ENCODE data around the gene ADAM12.

The ADAM12 gene

DNA sequence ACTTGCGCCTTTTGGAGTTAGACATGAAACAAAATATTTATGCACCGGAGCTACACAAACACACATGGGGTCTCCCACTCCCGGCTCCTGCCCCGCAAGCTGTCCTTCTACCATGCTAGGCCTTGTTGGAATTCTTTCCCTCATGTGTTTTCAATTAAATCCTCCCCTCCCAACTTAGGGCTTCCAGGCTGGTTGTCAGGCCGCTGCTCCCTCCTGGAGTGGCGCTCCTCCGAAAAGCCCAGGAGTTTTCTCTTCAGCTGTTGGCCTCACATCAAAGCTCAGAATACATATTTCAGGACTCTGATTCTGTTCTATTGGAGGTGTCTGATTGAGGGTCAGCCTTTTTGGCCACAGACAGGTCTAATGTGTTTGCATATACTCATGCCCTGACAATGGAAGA is 378.6 kb downstream of the ADAM12 start:
- no peak for DNase-seq
- no peaks in the 10 kb centered on the region for H3K4me1 ChIP-seq
- H3K36me3 ChIP-seq: no peaks in the 10 kb centered on the region
- H3K9me3 ChIP-seq: no peaks in the 10 kb centered on the region
- TF ChIP-seq, protein P1, sequence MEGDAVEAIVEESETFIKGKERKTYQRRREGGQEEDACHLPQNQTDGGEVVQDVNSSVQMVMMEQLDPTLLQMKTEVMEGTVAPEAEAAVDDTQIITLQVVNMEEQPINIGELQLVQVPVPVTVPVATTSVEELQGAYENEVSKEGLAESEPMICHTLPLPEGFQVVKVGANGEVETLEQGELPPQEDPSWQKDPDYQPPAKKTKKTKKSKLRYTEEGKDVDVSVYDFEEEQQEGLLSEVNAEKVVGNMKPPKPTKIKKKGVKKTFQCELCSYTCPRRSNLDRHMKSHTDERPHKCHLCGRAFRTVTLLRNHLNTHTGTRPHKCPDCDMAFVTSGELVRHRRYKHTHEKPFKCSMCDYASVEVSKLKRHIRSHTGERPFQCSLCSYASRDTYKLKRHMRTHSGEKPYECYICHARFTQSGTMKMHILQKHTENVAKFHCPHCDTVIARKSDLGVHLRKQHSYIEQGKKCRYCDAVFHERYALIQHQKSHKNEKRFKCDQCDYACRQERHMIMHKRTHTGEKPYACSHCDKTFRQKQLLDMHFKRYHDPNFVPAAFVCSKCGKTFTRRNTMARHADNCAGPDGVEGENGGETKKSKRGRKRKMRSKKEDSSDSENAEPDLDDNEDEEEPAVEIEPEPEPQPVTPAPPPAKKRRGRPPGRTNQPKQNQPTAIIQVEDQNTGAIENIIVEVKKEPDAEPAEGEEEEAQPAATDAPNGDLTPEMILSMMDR (IDR thresholded peaks at IDR 0.05; ENCODE audit: low read depth, low read length): no peak
- H3K4me3 ChIP-seq (ENCODE audit: low read depth, low read length): no peak overlapping the region
- H3K27me3 ChIP-seq: no peaks in the 10 kb centered on the region

DNA sequence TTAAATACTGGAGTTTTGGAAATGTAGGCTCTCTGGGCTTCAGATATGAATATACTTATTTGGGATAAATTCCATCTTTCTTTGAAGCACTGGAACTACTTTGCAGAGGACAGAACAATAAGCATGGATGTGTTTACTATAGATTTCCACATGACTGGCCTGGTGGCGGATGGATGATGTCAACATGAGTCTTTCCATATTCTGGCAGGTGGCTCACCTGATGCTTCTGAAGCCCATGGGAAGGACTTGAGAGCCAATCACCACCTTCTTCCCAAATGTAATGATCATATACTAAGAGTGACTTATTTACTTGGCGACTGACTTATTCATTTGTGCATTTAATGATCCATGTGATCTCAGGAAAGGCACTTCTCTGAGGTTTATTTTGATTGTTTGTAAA is 381.4 kb downstream of the ADAM12 start:
- H3K27me3 ChIP-seq: no peaks in the 10 kb centered on the region
- no peaks in the 10 kb centered on the region for H3K4me1 ChIP-seq
- no peak for DNase-seq
- no peaks in the 10 kb centered on the region for H3K9me3 ChIP-seq
- no peaks in the 10 kb centered on the region for H3K36me3 ChIP-seq
- TF ChIP-seq, protein P1 (IDR thresholded peaks at IDR 0.05; ENCODE audit: low read depth, low read length): no peak
- no peak overlapping the region for H3K4me3 ChIP-seq (ENCODE audit: low read depth, low read length)

- DNase-seq: no peak
- no peaks in the 10 kb centered on the region for H3K36me3 ChIP-seq
- H3K4me3 ChIP-seq (ENCODE audit: low read depth, low read length): no peak overlapping the region
- no peaks in the 10 kb centered on the region for H3K9me3 ChIP-seq
- H3K27me3 ChIP-seq: no peaks in the 10 kb centered on the region
- H3K4me1 ChIP-seq: no peaks in the 10 kb centered on the region
- TF ChIP-seq, protein P1 (IDR thresholded peaks at IDR 0.05; ENCODE audit: low read depth, low read length): no peak
These were observed 382.0 kb downstream of the ADAM12 start for GRCh38 chr10:126006264-126006663.

DNA sequence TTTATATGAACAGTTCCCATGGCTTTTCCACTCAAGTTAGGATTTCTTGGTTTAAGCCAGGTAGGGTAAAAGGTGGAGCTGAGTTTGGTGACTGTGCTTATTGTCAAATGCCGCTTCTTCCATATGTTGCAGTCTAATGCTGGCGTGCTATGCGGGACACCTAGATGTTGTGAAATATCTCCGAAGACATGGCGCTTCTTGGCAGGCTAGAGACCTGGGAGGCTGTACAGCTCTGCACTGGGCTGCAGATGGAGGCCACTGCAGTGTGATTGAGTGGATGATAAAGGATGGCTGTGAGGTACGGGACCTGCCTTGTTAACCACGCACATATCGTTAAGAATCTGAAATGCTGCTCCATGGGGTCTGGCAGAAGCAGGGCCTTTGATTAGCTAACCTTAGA is 383.5 kb downstream of the ADAM12 start:
- Histone ChIP-seq H3K9me3 (no peaks in the 10 kb centered on the region), H3K4me3 (ENCODE audit: low read depth, low read length) (no peak overlapping the region), H3K27me3 (no peaks in the 10 kb centered on the region), H3K36me3 (no peaks in the 10 kb centered on the region), H3K4me1 (no peaks in the 10 kb centered on the region)
- no peak for DNase-seq
- TF ChIP-seq, protein P1 (IDR thresholded peaks at IDR 0.05; ENCODE audit: low read depth, low read length): no peak

DNA sequence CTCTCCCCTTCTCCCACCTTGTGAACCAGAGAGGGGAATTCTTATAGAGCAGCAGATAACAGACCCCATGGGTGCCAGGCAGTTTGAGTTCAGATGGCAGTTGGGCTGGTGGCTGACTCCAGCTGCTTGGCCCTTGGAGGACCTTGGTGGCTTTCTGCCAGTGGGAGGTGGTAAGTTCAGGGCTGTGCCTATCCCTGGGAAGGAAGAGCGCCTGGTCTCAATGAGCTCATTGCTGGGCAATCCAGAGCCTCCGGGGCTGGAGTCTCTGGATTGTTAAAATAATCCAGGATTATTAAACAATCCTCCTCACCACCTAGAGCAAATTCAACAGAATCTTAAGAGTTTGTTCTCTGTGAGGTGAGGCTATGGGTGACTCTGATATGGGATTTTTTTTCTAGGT is 386.7 kb downstream of the ADAM12 start:
- H3K4me3 ChIP-seq (ENCODE audit: low read depth, low read length): no peak overlapping the region
- TF ChIP-seq, protein P1 (IDR thresholded peaks at IDR 0.05; ENCODE audit: low read depth, low read length): no peak
- H3K4me1 ChIP-seq: no peaks in the 10 kb centered on the region
- H3K9me3 ChIP-seq: no peaks in the 10 kb centered on the region
- peak; percentile 28 for DNase-seq
- H3K36me3 ChIP-seq: no peaks in the 10 kb centered on the region
- no peaks in the 10 kb centered on the region for H3K27me3 ChIP-seq

DNA sequence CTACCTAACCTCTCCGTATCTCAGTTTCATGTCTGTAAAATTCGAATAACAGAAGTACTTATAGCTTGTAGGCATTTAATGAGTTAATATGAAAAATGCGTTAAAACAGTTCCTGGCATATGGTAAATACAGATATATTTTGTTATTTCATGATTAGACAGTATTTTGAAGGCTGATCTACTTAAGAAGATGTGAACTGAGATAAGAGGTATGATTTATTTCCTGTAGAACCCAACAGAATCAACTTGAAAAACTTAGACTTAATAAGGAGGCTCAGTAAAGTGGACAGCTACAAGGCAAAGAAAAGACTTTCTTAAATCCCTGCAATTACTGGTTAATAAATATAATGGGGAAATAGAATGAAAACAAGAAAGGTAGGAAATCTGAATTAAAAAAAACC is 388.6 kb downstream of the ADAM12 start:
- Histone ChIP-seq H3K4me1 (no peaks in the 10 kb centered on the region), H3K4me3 (ENCODE audit: low read depth, low read length) (no peak overlapping the region), H3K27me3 (no peaks in the 10 kb centered on the region), H3K9me3 (no peaks in the 10 kb centered on the region), H3K36me3 (no peaks in the 10 kb centered on the region)
- DNase-seq: no peak
- TF ChIP-seq, protein P1 (IDR thresholded peaks at IDR 0.05; ENCODE audit: low read depth, low read length): no peak

Measured in BE2C (cell line).